Posterior vena cava (tissue), 2 donors: ENCODE data around the gene MERTK. TPM values are rescaled to one million over a fixed set of nuclear protein-coding genes. Genes with fewer than 3 reads are reported as not detected.

ENCODE experiments used
- DNase-seq: peaks from one replicate; pipeline ENCODE4 v3.0.0-alpha.2; 2020; ENCODE audit warnings: low spot score
- intact Hi-C, 2 donors: fragments of 100-400 bp; cut with DNase I; formaldehyde crosslinking; loops; one replicate each; pipeline versions ENCODE4 v1.14.1 to v1.14.2; 2022 to 2023
- total RNA-seq, 2 donors: library from RNA; stranded (reverse); fragmentation: NEBNext Ultra II Directional; extraction: Animal tissue kit (Norgen Biotek cat#: 25700); gene quantifications; one replicate each; pipeline ENCODE4 v1.2.1, GENCODE V29; 2021
- donor health status: DM: yes; HTN: yes; CAD: no.
- donor health status: DM: yes; HTN: yes; CAD: no.

The MERTK gene
- total RNA-seq, 2 donors from 2014 or later = 34.2 to 37.5 TPM

- no peak for DNase-seq
- intact Hi-C loops = no loop called here
Observed at GRCh38 chr2:111994042-111994441, 95.6 kb downstream of the MERTK start.

GRCh38 chr2:111995148-111995547 lies 96.7 kb downstream of the MERTK start:
- no peak for DNase-seq
- intact Hi-C loops = no loop called here

- intact Hi-C loops = no loop called here
- no peak for DNase-seq
Observed at GRCh38 chr2:111999809-112000208, 101.4 kb downstream of the MERTK start.

DNA sequence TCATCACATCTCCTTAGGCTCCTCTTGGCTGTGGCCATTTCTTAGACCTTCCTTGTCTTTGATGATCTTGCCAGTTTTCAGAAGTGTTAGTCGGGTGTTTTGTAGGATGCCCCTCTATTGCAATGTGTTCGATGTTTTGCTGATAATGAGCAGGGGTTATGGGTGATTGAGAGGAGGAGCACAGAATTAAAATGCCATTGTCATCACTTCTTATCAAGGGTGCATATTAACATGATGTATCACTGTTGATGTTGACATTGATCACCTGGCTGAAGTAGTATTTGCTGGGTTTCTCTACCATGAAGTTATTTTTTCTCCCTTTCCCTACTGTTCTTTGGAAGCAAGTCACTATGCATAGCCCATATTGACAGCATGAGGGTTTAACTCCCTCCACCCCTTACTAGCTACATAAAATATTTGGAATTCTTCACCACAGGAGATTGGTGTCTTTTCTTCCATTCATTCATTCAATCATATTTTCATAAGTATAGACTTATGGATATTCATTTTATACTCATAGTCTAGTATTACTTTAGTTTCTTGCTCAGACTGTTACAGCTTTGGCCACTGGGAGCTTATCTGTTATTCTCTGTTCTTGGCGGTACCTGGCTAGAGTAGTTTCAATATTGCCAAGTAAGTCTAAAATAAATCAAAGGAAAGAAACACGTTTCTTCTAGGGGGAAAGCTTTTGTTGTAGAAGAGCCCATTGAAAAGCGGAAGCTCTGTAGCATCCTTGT lies 102.2 kb downstream of the MERTK start:
- intact Hi-C loops = no loop called here

DNA sequence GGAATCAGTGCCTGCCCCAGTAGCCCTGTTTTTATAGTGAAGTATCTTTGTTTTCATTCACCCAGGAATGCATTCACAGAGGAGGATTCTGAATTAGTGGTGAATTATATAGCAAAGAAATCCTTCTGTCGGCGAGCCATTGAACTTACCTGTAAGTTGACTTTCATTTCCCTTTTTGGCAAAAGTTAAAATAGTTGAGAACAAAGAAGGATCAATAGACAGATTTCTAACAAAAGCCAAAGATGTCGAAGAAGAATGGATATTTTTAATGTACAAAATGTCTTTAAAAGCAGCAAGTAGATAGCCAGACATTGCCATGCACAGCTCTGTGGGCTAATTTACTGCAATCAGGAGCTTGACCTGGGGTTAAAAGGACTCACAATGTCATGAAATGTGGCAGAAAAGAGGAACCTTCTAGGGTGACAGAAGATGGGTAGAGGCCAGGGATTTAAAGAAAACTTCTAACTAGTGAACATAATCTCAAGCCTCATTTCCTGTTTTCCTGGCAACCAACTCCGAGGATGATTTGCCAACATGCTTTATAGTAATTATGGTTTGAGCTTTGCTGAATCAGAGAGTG lies 102.8 kb downstream of the MERTK start:
- intact Hi-C loops = no loop called here
- no peak for DNase-seq

More for the DNA sequence above, 102.2 kb downstream of the MERTK start:
- no peak for DNase-seq

DNA sequence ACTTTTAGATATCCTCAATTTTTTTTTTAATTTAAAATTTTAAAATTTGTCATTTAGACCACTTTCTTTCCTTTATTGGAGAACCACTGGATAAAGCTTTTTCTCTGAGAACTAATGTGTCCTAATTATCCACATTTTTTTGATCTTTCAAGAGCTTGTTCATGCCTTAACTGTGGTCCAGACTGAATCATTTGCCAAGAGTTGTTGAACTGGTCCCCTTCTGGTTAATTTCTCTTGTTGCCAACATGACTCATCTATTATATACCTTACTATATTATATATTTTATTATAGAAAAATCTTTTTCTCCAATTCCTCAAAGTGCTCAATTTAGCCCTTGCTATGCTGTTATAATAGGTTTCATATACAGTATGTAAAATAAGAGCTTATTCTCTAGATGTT lies 103.5 kb downstream of the MERTK start:
- intact Hi-C loops = no loop called here
- DNase-seq = no peak

DNA sequence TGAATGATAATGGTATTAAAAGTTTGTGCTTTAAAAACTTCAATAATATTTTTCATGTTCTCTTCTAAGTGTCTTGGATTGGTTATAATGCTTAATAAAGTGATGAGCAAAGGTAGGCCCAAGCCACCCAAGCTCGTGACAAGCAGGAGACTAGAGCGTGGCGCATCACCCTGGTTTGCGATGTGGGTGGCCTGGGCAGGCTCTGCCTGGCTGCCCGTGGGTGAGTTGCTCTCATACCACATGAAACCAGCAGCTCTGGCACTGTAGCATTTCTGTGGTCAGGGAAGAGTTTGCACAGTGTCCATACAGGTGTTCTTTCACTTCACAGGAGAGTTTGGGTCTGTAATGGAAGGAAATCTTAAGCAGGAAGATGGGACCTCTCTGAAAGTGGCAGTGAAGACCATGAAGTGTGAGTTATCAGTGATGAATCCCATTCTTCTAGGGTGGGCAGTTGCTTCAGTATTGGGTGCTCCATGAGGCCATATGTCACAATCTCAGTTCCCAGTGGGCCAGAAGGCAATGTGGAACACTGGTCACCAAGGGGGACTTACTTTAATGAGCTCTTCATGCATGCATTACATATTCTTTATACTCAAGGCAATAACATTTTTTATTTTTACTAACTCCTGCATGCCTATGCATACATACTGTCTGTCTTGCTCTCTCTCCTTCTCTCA lies 105.3 kb downstream of the MERTK start:
- intact Hi-C loops = no loop called here
- no peak for DNase-seq

DNA sequence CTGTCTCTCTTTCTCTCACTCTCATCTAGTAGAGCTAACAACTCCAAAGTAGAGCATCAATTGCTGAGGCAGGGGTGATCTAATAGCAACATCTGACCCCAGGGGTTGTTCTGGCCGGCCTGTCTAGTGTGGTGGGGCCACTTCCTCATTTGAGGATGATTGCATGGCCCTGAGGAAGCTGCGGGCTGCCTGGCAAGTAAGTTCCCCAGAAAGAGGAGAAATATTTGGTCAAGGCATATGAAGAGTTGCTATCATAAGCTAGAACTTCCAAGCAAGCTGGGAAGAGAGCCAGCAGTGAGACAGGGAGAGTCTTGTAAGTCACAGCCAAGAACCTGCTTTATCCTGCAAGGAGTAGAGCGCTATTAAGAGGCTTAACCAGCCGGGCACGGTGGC lies 105.8 kb downstream of the MERTK start:
- DNase-seq = peak; percentile 91
- intact Hi-C loops = no loop called here

- intact Hi-C loops = no loop called here
- DNase-seq = no peak
Observed at GRCh38 chr2:112005406-112006075, 107.1 kb downstream of the MERTK start.

DNA sequence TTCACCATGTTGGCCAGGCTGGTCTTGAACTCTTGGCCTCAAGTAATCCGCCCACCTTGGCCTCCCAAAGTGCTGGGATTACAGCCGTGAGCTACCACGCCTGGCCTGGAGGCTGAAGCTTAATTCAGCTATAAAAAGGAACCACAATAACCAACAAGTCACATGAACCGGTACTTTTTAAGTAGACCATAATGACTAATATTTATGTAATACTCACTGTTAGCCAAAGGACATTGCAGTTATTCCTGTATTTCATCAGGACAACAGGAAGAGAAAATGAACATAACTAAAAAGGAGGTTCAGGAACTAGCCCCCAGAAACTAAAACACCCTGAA lies 107.6 kb downstream of the MERTK start:
- DNase-seq = no peak
- intact Hi-C loops = no loop called here

GRCh38 chr2:112007493-112007892 lies 109.1 kb downstream of the MERTK start:
- DNase-seq = no peak
- intact Hi-C loops = no loop called here

GRCh38 chr2:112008910-112009485 lies 110.6 kb downstream of the MERTK start:
- intact Hi-C loops = no loop called here
- no peak for DNase-seq

DNA sequence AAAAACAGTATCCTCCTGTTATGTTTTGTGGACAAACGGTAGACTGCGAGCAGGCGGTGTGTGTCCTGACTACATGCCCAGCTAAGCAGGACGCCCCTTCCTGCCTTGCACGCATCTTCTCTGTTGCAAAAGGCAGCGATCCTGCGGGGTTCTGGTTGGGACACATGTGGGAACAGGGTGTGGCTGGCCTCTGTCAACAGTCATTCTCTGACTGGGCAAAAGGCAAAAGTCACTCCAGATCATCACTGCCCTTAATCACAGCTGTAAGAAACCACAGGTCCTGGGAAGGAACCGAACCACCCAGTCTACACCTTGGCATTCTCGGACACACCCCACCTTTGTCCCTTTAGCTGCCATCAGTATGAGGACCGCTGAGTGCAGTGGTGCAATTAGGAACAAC lies 112.3 kb downstream of the MERTK start:
- DNase-seq = no peak
- intact Hi-C loops = no loop called here

GRCh38 chr2:112012556-112012955 lies 114.1 kb downstream of the MERTK start:
- DNase-seq = no peak
- intact Hi-C loops = no loop called here

- DNase-seq = no peak
- intact Hi-C loops = no loop called here
Observed at GRCh38 chr2:112018846-112019245, 120.4 kb downstream of the MERTK start.

- DNase-seq = no peak
- intact Hi-C loops = no loop called here
Observed at GRCh38 chr2:112019569-112019982, 121.2 kb downstream of the MERTK start.

DNA sequence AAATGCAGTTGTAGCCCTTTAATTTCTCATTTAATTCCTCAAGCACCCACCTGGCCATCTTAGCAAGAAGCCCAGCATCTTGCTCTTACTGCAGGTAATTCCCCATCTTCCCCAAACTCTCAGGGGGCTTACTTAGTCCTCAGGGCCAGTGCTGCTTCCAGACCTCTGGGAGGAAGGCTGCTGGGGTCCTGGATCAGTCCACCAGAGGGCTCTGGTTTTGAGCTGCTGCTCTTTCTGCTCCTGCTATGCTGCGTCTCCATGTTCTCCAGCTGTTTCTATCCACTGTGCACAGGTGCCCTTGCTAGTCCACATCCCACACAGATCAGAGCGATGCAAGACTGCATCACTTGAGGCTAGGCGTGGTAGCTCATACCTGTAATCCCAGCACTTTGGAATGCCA lies 122.2 kb downstream of the MERTK start:
- DNase-seq = no peak
- intact Hi-C loops = no loop called here

DNA sequence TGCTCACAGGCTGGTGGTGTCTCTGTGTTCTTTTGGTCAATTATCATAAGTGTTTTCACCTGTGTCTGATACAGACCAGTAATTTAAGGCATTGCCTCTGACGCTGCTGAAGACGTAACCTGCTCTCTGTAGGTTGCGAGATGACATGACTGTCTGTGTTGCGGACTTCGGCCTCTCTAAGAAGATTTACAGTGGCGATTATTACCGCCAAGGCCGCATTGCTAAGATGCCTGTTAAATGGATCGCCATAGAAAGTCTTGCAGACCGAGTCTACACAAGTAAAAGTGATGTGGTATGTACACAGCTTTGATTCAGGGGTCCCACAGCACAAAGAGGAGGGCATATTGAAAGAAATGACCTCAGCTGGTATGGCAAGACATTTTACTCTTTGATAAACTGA lies 122.9 kb downstream of the MERTK start:
- intact Hi-C loops = no loop called here
- DNase-seq = no peak

GRCh38 chr2:112021781-112022231 lies 123.4 kb downstream of the MERTK start:
- intact Hi-C loops = no loop called here

DNA sequence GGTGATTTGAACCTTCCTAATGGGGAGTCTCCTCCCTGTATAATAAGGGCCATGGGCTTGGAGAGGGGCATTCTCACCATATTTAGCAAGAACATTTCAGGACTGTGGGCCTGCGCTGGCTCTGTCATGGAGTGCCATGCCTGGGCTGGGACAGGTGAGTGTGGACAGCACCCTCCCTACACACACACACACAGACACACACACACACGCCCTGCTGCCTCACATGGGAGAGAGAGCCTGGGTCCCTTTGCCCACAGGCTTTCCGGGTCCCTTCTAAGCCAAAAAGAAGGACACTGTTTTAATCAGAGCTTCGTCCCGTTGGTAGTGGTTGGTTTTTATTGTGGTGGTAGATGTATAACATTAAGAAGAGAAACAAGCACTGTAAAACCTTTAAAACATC lies 125.3 kb downstream of the MERTK start:
- intact Hi-C loops = no loop called here
- DNase-seq = no peak

More at GRCh38 chr2:112021781-112022231, 123.4 kb downstream of the MERTK start:
- DNase-seq = no peak
